ENCODE data around the gene SLIT3.

DNA sequence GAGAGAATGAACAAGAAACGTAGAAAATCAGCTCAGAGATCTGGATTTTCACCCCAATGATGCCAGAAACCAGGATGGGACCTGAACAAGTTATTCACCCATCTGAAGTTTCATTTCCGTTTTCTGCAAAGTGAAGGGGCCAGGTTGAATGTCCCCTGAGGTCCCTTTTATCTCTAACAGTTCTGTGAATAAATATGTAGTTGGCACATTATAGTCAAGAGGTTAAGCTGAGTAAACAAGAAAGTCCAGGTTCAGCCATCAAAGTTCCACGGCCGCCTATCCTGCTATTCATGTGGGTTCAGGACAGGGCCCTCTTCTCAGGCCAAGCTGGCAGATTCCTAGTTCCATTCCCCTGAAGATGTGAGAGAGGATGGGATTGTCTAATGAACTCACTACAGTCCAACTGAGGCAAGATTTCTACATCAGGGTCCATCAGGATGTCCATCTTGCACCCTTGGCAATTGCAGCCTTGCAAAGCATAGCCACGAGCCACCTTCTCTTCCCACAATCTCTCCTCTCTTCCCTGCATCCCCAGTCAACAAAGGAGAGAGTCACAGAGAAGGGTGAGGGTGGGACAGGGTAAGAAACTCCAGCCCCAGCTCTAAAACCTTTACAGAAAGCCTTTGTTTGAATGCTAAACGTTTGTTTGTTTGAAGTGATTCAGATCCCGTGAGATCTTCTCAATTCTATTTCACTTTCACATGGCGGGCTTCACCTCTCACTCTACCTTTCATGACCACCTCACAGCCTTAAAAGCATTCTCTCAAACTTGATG lies 311.0 kb downstream of the SLIT3 start:
- TF ChIP-seq, protein P1, sequence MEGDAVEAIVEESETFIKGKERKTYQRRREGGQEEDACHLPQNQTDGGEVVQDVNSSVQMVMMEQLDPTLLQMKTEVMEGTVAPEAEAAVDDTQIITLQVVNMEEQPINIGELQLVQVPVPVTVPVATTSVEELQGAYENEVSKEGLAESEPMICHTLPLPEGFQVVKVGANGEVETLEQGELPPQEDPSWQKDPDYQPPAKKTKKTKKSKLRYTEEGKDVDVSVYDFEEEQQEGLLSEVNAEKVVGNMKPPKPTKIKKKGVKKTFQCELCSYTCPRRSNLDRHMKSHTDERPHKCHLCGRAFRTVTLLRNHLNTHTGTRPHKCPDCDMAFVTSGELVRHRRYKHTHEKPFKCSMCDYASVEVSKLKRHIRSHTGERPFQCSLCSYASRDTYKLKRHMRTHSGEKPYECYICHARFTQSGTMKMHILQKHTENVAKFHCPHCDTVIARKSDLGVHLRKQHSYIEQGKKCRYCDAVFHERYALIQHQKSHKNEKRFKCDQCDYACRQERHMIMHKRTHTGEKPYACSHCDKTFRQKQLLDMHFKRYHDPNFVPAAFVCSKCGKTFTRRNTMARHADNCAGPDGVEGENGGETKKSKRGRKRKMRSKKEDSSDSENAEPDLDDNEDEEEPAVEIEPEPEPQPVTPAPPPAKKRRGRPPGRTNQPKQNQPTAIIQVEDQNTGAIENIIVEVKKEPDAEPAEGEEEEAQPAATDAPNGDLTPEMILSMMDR (IDR thresholded peaks at IDR 0.05), result no peak
- TF ChIP-seq POLR2A (IDR thresholded peaks at IDR 0.05; ENCODE audit: low read depth), result no peak

All from esophagus muscularis mucosa (tissue), 3 donors.